ENCODE measurements around the gene NDUFB5. TPM values are rescaled to one million over a fixed set of nuclear protein-coding genes. Genes with fewer than 3 reads are reported as not detected.
A peak's percentile ranks its signal among the peaks of the same experiment; 100 is the strongest.

Gene NDUFB5
- 222 TPM in 2 replicates for total RNA-seq (2014; rRNA removed; shearing (Covaris generic))

DNA sequence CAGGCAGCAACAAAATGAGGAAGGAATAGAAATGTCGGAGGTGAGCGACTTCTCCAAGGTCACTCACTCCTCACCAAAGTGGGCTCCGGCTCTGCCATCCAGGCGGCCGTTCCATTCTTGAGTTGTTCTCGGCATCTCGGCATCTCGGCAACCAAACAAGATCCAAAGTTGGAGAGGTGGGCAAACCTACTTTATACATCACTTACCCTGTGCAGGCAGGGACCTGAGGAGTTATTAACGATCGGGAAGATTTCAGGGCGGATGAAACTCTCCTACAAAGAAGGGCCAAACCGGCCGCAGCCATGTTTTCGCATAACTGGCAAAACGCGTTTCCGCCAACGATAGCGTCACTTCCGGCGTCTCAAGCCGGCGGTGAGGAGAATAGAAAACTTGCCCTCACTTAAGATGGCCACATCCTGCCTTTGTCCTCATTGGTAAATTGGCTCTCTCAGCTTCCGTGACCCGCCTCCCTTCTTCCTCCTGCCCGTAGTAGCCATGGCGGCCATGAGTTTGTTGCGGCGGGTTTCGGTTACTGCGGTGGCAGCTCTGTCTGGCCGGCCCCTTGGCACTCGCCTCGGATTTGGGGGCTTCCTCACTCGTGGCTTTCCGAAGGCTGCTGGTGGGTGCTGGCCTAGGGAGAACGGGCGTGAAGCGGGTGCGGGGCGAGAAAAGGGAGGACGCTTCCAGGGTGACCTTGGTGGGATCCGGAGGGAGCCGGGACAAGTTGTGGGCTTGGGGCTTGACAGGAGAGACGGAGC lies at the start of gene NDUFB5, which contains the start of gene MRPL47:
Gene NDUFB5 (plus strand): TSS at position 474 of the 758 bp plus-strand sequence. CDS start 22 bp downstream, at position 496.
Gene MRPL47 (minus strand): TSS at position 318 of the 758 bp plus-strand sequence. CDS start 14 bp downstream, at position 304.
- peak; percentile 96 for DNase-seq (ENCODE audit: low read depth)

GRCh38 chr3:179558742-179559364 lies 45.7 kb upstream of the NDUFB5 start:
- peak; percentile 66 for DNase-seq (ENCODE audit: low read depth)

DNA sequence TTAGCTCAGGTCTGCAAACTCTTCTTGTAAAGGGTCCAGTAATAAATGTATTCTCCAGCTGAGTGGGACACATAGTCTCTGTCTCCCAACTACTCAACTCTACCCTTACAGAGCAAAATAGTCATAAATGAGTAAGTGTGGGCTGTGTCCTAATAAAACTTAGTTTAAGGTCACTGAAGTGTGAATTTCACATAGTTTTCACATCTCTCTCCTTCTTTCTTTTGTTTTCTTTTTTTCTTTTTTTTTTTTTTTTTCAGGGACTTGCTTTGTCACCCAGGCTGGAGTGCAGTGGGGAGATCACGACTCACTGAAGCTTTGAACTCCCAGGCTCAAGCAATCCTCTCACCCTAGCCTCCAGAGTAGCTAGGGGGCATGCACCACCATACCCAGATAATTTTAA lies 43.8 kb upstream of the NDUFB5 start:
- DNase-seq (ENCODE audit: low read depth): peak; percentile 1

GRCh38 chr3:179562591-179563270 lies 41.9 kb upstream of the NDUFB5 start, which contains the start of gene ACTL6A:
TSS of gene ACTL6A (plus strand) at chr3:179562926. CDS start at chr3:179563093, 167 bp downstream.
- DNase-seq (ENCODE audit: low read depth): peak; percentile 100

DNA sequence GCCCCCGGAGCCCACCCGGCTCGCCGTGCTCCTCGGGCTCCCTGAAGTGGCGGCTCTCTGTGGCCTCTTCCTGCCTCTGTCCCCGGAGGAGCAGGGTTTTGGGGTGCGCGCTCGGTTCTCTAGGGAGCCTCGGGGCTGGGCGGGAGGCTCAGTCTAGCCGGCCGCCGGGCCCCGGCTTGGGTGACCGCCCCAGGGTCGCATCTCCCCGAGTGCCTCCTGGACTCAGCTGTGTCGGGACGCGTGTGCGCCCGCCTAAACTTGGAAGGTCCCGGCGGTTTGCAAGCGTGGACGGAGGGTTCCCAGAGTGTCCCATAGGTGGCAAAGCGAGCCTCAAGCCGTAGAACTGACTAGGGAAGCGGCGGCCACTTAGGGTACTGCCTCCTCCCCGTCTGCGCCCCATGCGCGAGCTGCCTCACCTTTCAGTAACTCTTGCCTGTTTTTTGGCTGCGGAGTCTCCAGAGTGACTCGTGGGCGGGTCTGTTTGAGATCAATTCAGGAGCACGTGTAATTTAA lies 41.3 kb upstream of the NDUFB5 start:
- peak; percentile 79 for DNase-seq (ENCODE audit: low read depth)

DNA sequence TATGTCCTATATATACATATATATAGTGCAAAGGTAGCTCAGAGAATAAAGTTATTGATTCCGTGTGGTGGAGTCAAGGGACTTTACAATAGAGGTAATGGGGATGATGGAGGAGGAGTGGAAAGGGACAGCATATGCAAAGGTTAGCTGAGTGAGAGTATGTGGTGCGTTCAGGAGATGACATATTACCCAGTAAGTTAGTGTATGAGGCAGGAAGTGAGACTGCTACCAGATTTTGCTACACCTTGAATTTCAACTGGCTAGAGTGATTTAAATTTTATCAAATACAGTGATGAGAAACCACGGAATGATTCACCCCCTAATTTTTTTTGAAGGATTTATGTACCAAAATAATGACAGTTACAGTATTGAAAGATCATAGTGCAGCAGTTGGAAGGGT lies 39.1 kb upstream of the NDUFB5 start:
- DNase-seq (ENCODE audit: low read depth): no peak

- DNase-seq (ENCODE audit: low read depth): no peak
These were observed 23.6 kb upstream of the NDUFB5 start for GRCh38 chr3:179580992-179581391.

DNA sequence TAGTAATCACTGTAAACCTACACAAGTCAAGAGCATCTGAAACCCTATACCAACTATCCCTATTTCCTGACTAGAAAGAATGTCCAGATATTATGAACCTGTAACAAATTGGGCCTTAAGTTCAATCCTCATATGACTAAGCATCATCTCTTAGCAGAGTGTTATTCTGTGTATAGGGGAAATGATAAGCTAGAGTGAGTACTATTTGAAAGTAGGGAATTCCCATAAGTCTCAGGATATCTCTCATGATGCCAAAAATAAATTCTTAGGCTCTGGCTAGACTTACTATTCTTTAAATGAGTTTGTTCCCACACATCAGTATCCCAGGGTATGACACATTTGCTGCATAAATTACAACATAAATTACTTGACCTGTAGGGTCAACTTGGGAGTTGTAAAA lies 15.5 kb upstream of the NDUFB5 start:
- DNase-seq (ENCODE audit: low read depth): no peak

- DNase-seq (ENCODE audit: low read depth): no peak
These were observed 13.9 kb upstream of the NDUFB5 start for GRCh38 chr3:179590669-179591068.

DNA sequence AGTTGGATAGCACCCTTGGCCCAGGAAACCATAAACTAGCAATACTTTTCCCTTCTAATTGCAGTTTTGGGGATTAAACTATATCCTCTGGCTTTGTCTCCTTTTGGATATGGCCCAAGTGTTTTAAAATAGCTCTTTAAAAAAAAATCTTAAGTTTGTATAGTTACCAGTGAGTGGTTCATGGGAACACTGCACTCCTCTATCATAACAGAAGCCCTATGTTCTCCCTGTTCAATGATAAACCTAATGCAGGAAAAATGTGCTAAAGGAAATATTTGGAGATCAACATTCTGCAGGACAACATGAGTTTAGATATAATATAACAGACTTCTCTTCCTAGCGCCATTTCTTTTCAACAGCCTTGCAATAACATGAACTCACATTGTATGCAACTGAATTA lies 13.3 kb upstream of the NDUFB5 start:
- DNase-seq (ENCODE audit: low read depth): no peak

GRCh38 chr3:179599531-179599930 lies 5.1 kb upstream of the NDUFB5 start:
- DNase-seq (ENCODE audit: low read depth): no peak

GRCh38 chr3:179603321-179603720 lies 1.3 kb upstream of the NDUFB5 start:
- no peak for DNase-seq (ENCODE audit: low read depth)

GRCh38 chr3:179603831-179604230 lies 763 bp upstream of the NDUFB5 start:
- DNase-seq (ENCODE audit: low read depth): no peak

DNA sequence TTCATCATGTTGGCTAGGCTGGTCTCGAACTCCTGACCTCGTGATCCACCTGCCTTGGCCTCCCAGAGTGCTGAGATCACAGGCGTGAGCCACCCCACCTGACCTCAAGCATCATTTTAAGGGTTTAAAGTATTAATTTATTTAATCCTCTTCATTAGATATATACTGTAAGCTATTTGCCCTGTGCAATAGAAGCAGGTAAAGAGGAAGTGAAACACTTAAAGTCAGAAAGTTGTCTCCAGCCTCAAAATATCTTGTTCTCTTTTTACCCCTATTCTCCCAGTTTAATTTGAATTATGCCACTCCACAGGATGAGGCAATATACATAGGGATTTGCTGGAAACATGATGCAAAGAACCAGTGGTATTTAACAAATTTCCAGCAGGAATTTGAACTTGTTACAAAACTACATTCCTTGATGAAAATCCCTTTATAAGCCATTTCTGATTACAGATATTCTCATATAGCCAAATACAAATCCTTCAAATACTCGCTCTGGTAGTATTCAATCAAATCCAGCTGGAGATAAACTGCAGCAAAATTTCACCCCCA lies 2.0 kb downstream of the NDUFB5 start:
- no peak for DNase-seq (ENCODE audit: low read depth)

DNA sequence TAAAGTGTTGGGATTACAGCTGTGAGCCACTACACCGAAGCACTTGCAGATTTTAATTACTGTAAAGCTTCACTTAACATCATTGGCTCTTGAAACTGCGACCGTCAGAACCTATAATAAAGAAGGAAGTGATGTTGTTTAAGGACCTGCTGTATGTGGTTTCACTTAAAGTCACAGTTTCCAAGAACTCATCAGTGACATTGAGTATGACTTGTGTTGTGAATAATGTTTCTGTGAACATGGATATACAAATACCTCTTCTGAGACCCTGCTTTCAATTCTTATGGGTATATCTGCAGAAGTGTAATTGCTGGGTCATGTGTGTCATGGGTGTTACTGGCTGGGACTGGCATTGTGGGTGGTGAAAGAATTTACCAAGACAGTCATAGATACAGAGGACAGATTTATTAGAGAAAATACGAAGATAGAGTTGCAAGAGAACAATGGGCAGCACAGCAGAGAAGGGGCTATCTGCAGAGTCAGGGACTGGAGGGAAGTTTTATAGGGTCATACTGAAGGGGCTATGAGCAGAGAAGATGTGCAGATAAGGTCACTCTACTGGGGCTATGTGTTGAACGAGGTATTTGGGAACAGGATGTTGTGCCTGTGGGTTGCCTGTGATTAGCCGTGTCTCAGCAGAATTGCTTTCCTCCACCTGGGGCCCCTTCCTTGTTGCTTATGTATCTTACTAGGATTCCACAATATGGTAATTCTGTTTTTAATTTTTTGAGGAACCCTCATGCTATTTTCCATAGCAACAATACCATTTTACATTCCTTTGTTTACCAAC lies 4.5 kb downstream of the NDUFB5 start:
- no peak for DNase-seq (ENCODE audit: low read depth)

- DNase-seq (ENCODE audit: low read depth): no peak
These were observed 5.5 kb downstream of the NDUFB5 start for GRCh38 chr3:179610066-179610465.

DNA sequence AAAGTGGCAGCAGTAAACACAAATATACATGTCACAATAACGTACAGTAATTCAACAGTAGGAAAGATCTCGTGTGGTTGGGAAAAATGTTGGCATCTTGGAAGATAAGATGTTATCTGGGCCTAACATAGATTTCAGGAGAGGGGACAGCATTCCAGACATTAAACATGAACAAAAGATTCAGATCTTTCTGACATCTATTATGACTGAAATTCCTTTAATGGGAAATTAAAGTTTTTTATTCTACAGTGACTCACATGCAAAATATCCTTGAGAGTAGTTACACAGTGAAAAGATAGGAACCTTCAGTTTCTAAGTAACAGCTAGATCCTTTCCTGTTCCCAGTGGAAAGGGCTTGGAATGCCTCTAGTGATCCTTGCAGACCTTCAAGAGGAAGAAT lies 9.2 kb downstream of the NDUFB5 start:
- DNase-seq (ENCODE audit: low read depth): peak; percentile 15

- DNase-seq (ENCODE audit: low read depth): peak; percentile 10
These were observed 11.0 kb downstream of the NDUFB5 start for GRCh38 chr3:179615458-179616173.

- no peak for DNase-seq (ENCODE audit: low read depth)
These were observed 17.4 kb downstream of the NDUFB5 start for GRCh38 chr3:179622023-179622422.

GRCh38 chr3:179624451-179624850 lies 19.9 kb downstream of the NDUFB5 start:
- DNase-seq (ENCODE audit: low read depth): no peak

Measured in RPMI7951 (cell line).